ENCODE measurements around the gene C2CD4D. TPM values are rescaled to one million over a fixed set of nuclear protein-coding genes. Genes with fewer than 3 reads are reported as not detected.

Gene C2CD4D
- total and polyA plus RNA-seq, 4 experiments from 2014 or later = 1.0 to 3.4 (median 1.5) TPM

Other genes with a start within 250 kb of the C2CD4D start
- gene SNX27, start 227.8 kb downstream of the C2CD4D start, total RNA-seq = 10 to 100 TPM; 40.0 to 44.3 TPM
- 10 to 100 TPM in 1 of 2 donors, 1 to 10 TPM in 1; 7.5 to 14.2 TPM for gene SNX27, start 227.8 kb downstream of the C2CD4D start, polyA plus RNA-seq
- gene CELF3, start 123.0 kb downstream of the C2CD4D start, total RNA-seq = not detected
- gene CELF3, start 123.0 kb downstream of the C2CD4D start, polyA plus RNA-seq = not detected
- not detected for gene RIIAD1, start 118.3 kb downstream of the C2CD4D start, total RNA-seq
- not detected for gene RIIAD1, start 118.3 kb downstream of the C2CD4D start, polyA plus RNA-seq
- 10 to 100 TPM; 75.5 to 82.8 TPM for gene MRPL9, start 76.3 kb downstream of the C2CD4D start, total RNA-seq
- gene MRPL9, start 76.3 kb downstream of the C2CD4D start, polyA plus RNA-seq = 100 to 1,000 TPM; 134 to 160 TPM
- 10 to 100 TPM; 29.1 to 29.3 TPM for gene TDRKH, start 49.3 kb downstream of the C2CD4D start, total RNA-seq
- 10 to 100 TPM; 16.6 to 18.8 TPM for gene TDRKH, start 49.3 kb downstream of the C2CD4D start, polyA plus RNA-seq
- gene LINGO4, start 34.4 kb downstream of the C2CD4D start, total RNA-seq = under 1 TPM; 0.36 to 0.52 TPM
- under 1 TPM in 1 of 2 donors, not detected in 1; 0.20 TPM for gene LINGO4, start 34.4 kb downstream of the C2CD4D start, polyA plus RNA-seq
- 10 to 100 TPM in 1 of 2 experiments, 1 to 10 TPM in 1; 10.0 to 11.2 TPM for gene RORC, start 8.0 kb downstream of the C2CD4D start, total RNA-seq
- 10 to 100 TPM; 14.8 to 43.1 TPM for gene RORC, start 8.0 kb downstream of the C2CD4D start, polyA plus RNA-seq
- gene THEM5, start 13.9 kb upstream of the C2CD4D start, total RNA-seq = not detected
- gene THEM5, start 13.9 kb upstream of the C2CD4D start, polyA plus RNA-seq = under 1 TPM in 1 of 2 donors, not detected in 1; 0.40 TPM
- gene THEM4, start 69.7 kb upstream of the C2CD4D start, total RNA-seq = 100 to 1,000 TPM; 105 to 106 TPM
- 100 to 1,000 TPM; 113 to 122 TPM for gene THEM4, start 69.7 kb upstream of the C2CD4D start, polyA plus RNA-seq
- gene S100A10, start 154.0 kb upstream of the C2CD4D start, total RNA-seq = 100 to 1,000 TPM; 218 to 231 TPM
- 1,000 to 10,000 TPM in 1 of 2 donors, 100 to 1,000 TPM in 1; 855 to 1,427 TPM for gene S100A10, start 154.0 kb upstream of the C2CD4D start, polyA plus RNA-seq
- 100 to 1,000 TPM; 239 to 247 TPM for gene S100A11, start 197.2 kb upstream of the C2CD4D start, total RNA-seq
- gene S100A11, start 197.2 kb upstream of the C2CD4D start, polyA plus RNA-seq = 1,000 to 10,000 TPM in 1 of 2 donors, 100 to 1,000 TPM in 1; 610 to 1,204 TPM
- gene TCHHL1, start 249.2 kb upstream of the C2CD4D start, total RNA-seq = not detected
- gene TCHHL1, start 249.2 kb upstream of the C2CD4D start, polyA plus RNA-seq = not detected